SK-N-SH treated with all-trans-retinoic acid at 6 μM for 48 hours (cell line): ENCODE data around the gene MYPN.
"Not testable (repeated sequence)": the region's sequence is repeated elsewhere in the genome, so short reads cannot be mapped to it uniquely, and the experiment has no call there.

Experiments used
- ATAC-seq: fragments of 200-7000 bp; cut with Tn5 transposase; 3 replicates; pipeline ENCODE4 v1.9.1; 2020; ENCODE audit warnings: mild to moderate bottlenecking, moderate library complexity
- ARNTL ChIP-seq: fragments of 450-650 bp; formaldehyde crosslinking; IDR thresholded peaks from 2 replicates; pipeline ENCODE4 v1.5.0; 2020; ENCODE audit warnings: low read depth, mild to moderate bottlenecking, moderate library complexity, borderline replicate concordance
- BACH2 ChIP-seq: fragments of 250-450 bp; sonication (Bioruptor Pico); IDR thresholded peaks from 2 replicates; pipeline ENCODE4 v1.9.0; 2021; ENCODE audit warnings: mild to moderate bottlenecking, borderline replicate concordance
- CREB5 ChIP-seq: fragments of 250-450 bp; sonication (Bioruptor Pico); IDR thresholded peaks from 2 replicates; pipeline ENCODE4 v1.5.1; 2020; ENCODE audit warnings: low read depth, mild to moderate bottlenecking, moderate library complexity
- CSDC2 ChIP-seq: fragments of 250-450 bp; sonication (Bioruptor Pico); IDR thresholded peaks from 2 replicates; pipeline ENCODE4 v1.5.0; 2020; ENCODE audit warnings: mild to moderate bottlenecking, moderate library complexity
- CSRNP3 ChIP-seq: fragments of 250-450 bp; sonication (Bioruptor Pico); IDR thresholded peaks from 2 replicates; pipeline ENCODE4 v1.5.1; 2021; ENCODE audit warnings: mild to moderate bottlenecking, moderate library complexity
- ESRRG ChIP-seq: fragments of 250-450 bp; sonication (Bioruptor Pico); IDR thresholded peaks from 2 replicates; pipeline ENCODE4 v1.6.1; 2021; ENCODE audit warnings: mild to moderate bottlenecking
- GLIS3 ChIP-seq: fragments of 250-450 bp; sonication (Bioruptor Pico); IDR thresholded peaks from 2 replicates; pipeline ENCODE4 v1.5.0; 2020; ENCODE audit warnings: mild to moderate bottlenecking, moderate library complexity
- ISL1 ChIP-seq: fragments of 250-450 bp; sonication (Bioruptor Pico); IDR thresholded peaks from 2 replicates; pipeline ENCODE4 v2.1.2; 2022; ENCODE audit warnings: mild to moderate bottlenecking, moderate library complexity
- OSR1 ChIP-seq: fragments of 250-450 bp; sonication (Bioruptor Pico); IDR thresholded peaks from 2 replicates; pipeline ENCODE4 v1.8.0; 2022; ENCODE audit warnings: moderate library complexity, mild to moderate bottlenecking, inconsistent platforms
- POU6F1 ChIP-seq: fragments of 250-450 bp; sonication (Bioruptor Pico); IDR thresholded peaks from 2 replicates; pipeline ENCODE4 v1.8.0; 2021; ENCODE audit warnings: low read depth, mild to moderate bottlenecking, moderate library complexity, borderline replicate concordance
- PPARA ChIP-seq: fragments of 250-450 bp; sonication (Bioruptor Pico); IDR thresholded peaks from 2 replicates; pipeline ENCODE4 v1.5.0; 2020; ENCODE audit warnings: mild to moderate bottlenecking, borderline replicate concordance
- RARB ChIP-seq: fragments of 250-450 bp; sonication (Bioruptor Pico); IDR thresholded peaks from 2 replicates; pipeline ENCODE4 v1.8.0; 2021; ENCODE audit warnings: mild to moderate bottlenecking, moderate library complexity
- SNAI2 ChIP-seq: fragments of 250-450 bp; sonication (Bioruptor Pico); IDR thresholded peaks from 2 replicates; pipeline ENCODE4 v1.5.0; 2020; ENCODE audit warnings: mild to moderate bottlenecking, moderate library complexity
- TCF4 ChIP-seq: fragments of 250-450 bp; sonication (Bioruptor Pico); IDR thresholded peaks from 2 replicates; pipeline ENCODE4 v1.8.0; 2021; ENCODE audit warnings: mild to moderate bottlenecking, moderate library complexity, borderline replicate concordance
- TOX ChIP-seq: fragments of 250-450 bp; sonication (Bioruptor Pico); IDR thresholded peaks from 2 replicates; pipeline ENCODE4 v1.8.0; 2021; ENCODE audit warnings: mild to moderate bottlenecking, moderate library complexity, borderline replicate concordance
- TSHZ2 ChIP-seq: fragments of 250-450 bp; sonication (Bioruptor Pico); IDR thresholded peaks from 2 replicates; pipeline ENCODE4 v1.5.0; 2020; ENCODE audit warnings: mild to moderate bottlenecking, moderate library complexity
- ZC3H10 ChIP-seq: fragments of 250-450 bp; sonication (Bioruptor Pico); IDR thresholded peaks from 2 replicates; pipeline ENCODE4 v1.5.1; 2021; ENCODE audit warnings: mild to moderate bottlenecking, moderate library complexity
- ZFP30 ChIP-seq: fragments of 450-650 bp; formaldehyde crosslinking; IDR thresholded peaks from 2 replicates; pipeline ENCODE4 v1.5.0; 2022; ENCODE audit warnings: mild to moderate bottlenecking, moderate library complexity
- ZNF565 ChIP-seq: fragments of 450-650 bp; formaldehyde crosslinking; conservative IDR thresholded peaks from 2 replicates; pipeline ENCODE4 v1.5.0; 2020; ENCODE audit warnings: low read depth, mild to moderate bottlenecking, moderate library complexity
- ZNF8 ChIP-seq: fragments of 450-650 bp; formaldehyde crosslinking; IDR thresholded peaks from 2 replicates; pipeline ENCODE4 v1.5.0; 2020; ENCODE audit warnings: mild to moderate bottlenecking, moderate library complexity
- TF ChIP-seq, protein P1 (sequence below): fragments of 250-450 bp; sonication (Bioruptor Pico); IDR thresholded peaks from 2 replicates; pipeline ENCODE4 v1.8.0; 2020; ENCODE audit warnings: mild to moderate bottlenecking, moderate library complexity, borderline replicate concordance

Gene MYPN

DNA sequence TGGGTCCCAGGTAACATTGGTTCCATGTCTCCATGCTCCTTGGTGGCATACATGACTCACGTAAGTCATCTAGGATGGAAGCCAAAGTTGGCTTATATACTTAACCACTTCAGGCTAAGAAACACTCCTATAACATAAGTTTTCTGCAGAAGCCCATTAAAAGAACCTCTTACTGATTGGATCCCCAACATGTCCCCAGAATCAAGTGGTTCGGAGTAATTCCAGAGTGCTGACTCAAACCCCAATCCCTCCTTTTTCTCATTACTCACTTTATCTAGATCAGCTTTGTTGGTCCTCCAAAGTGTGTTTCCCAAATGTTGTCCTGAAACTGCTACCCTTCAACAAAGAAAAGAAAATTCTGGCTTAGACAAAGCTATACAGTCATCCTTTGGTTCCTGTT lies 132.8 kb downstream of the MYPN start:
- no peak for ATAC-seq
- no peak for TF ChIP-seq BACH2
- TF ChIP-seq TOX (CRISPR knock-in tag), result no peak
- no peak for TF ChIP-seq ZNF565
- no peak for TF ChIP-seq POU6F1 (CRISPR knock-in tag)
- TF ChIP-seq GLIS3 (CRISPR knock-in tag), result no peak
- no peak for TF ChIP-seq SNAI2 (CRISPR knock-in tag)
- TF ChIP-seq PPARA (CRISPR knock-in tag), result no peak
- no peak for TF ChIP-seq ARNTL (CRISPR knock-in tag)
- TF ChIP-seq TSHZ2 (CRISPR knock-in tag), result no peak
- no peak for TF ChIP-seq ZNF8 (CRISPR knock-in tag)
- TF ChIP-seq CREB5 (CRISPR knock-in tag), result no peak
- TF ChIP-seq ZFP30 (CRISPR knock-in tag), result no peak
- TF ChIP-seq CSRNP3 (CRISPR knock-in tag), result no peak
- no peak for TF ChIP-seq ESRRG
- TF ChIP-seq ISL1 (CRISPR knock-in tag), result no peak
- TF ChIP-seq ZC3H10 (CRISPR knock-in tag), result no peak
- no peak for TF ChIP-seq OSR1 (CRISPR knock-in tag)

GRCh38 chr10:68246397-68246796 lies 137.1 kb downstream of the MYPN start:
- ATAC-seq, result not testable (repeated sequence)

- TF ChIP-seq RARB (CRISPR knock-in tag), result no peak
- no peak for TF ChIP-seq CSDC2 (CRISPR knock-in tag)
- no peak for TF ChIP-seq SNAI2 (CRISPR knock-in tag)
- no peak for TF ChIP-seq ARNTL (CRISPR knock-in tag)
- TF ChIP-seq ZFP30 (CRISPR knock-in tag), result no peak
- TF ChIP-seq, protein P1, sequence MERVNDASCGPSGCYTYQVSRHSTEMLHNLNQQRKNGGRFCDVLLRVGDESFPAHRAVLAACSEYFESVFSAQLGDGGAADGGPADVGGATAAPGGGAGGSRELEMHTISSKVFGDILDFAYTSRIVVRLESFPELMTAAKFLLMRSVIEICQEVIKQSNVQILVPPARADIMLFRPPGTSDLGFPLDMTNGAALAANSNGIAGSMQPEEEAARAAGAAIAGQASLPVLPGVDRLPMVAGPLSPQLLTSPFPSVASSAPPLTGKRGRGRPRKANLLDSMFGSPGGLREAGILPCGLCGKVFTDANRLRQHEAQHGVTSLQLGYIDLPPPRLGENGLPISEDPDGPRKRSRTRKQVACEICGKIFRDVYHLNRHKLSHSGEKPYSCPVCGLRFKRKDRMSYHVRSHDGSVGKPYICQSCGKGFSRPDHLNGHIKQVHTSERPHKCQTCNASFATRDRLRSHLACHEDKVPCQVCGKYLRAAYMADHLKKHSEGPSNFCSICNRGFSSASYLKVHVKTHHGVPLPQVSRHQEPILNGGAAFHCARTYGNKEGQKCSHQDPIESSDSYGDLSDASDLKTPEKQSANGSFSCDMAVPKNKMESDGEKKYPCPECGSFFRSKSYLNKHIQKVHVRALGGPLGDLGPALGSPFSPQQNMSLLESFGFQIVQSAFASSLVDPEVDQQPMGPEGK (CRISPR knock-in tag), result no peak
- no peak for TF ChIP-seq CSRNP3 (CRISPR knock-in tag)
- no peak for TF ChIP-seq TSHZ2 (CRISPR knock-in tag)
- no peak for TF ChIP-seq TCF4 (CRISPR knock-in tag)
- no peak for TF ChIP-seq OSR1 (CRISPR knock-in tag)
- TF ChIP-seq PPARA (CRISPR knock-in tag), result no peak
- no peak for TF ChIP-seq POU6F1 (CRISPR knock-in tag)
- no peak for TF ChIP-seq TOX (CRISPR knock-in tag)
- no peak for TF ChIP-seq ZC3H10 (CRISPR knock-in tag)
- no peak for TF ChIP-seq GLIS3 (CRISPR knock-in tag)
- ATAC-seq, result no peak
These were observed 138.6 kb downstream of the MYPN start for GRCh38 chr10:68247931-68248330.
